Measurements from ENCODE around the gene CDHR3.

- TF ChIP-seq CTCF (IDR thresholded peaks at IDR 0.05; ENCODE audit: poor library complexity, severe bottlenecking) (no peak), REST (IDR thresholded peaks at IDR 0.05; ENCODE audit: borderline replicate concordance) (no peak), MXI1 (conservative IDR thresholded peaks at IDR 0.05; ENCODE audit: poor library complexity, severe bottlenecking) (no peak), RAD21 (conservative IDR thresholded peaks at IDR 0.05) (no peak), EZH2 (IDR thresholded peaks at IDR 0.05; ENCODE audit: borderline replicate concordance, insufficient read depth, low read length, poor library complexity, severe bottlenecking) (no peak)
These were observed 21.5 kb upstream of the CDHR3 start for GRCh38 chr7:105941596-105941995.
